ENCODE results near the gene DMGDH.
A peak's percentile ranks its signal among the peaks of the same experiment; 100 is the strongest.

Gene DMGDH

GRCh38 chr5:78972654-78973428 lies 96.6 kb downstream of the DMGDH start:
- ATAC-seq = peak; percentile 88

GRCh38 chr5:78971998-78972397 lies 97.5 kb downstream of the DMGDH start:
- TF ChIP-seq SNAI2 (CRISPR knock-in tag; IDR thresholded peaks at IDR 0.05) (no peak), ZFP30 (CRISPR knock-in tag; IDR thresholded peaks at IDR 0.05) (no peak), POU6F1 (CRISPR knock-in tag; IDR thresholded peaks at IDR 0.05; ENCODE audit: borderline replicate concordance, low read depth) (no peak), ARNTL (CRISPR knock-in tag; IDR thresholded peaks at IDR 0.05; ENCODE audit: borderline replicate concordance, low read depth) (no peak), CSRNP3 (CRISPR knock-in tag; IDR thresholded peaks at IDR 0.05) (no peak), BACH2 (CRISPR knock-in tag; IDR thresholded peaks at IDR 0.05; ENCODE audit: borderline replicate concordance) (no peak), ZNF70 (CRISPR knock-in tag; IDR thresholded peaks at IDR 0.05) (no peak), CSDC2 (CRISPR knock-in tag; IDR thresholded peaks at IDR 0.05) (no peak), ZNF565 (CRISPR knock-in tag; conservative IDR thresholded peaks at IDR 0.05; ENCODE audit: low read depth) (no peak), ISL1 (CRISPR knock-in tag; IDR thresholded peaks at IDR 0.05) (no peak), ZC3H10 (CRISPR knock-in tag; IDR thresholded peaks at IDR 0.05) (no peak), PPARA (CRISPR knock-in tag; IDR thresholded peaks at IDR 0.05; ENCODE audit: borderline replicate concordance) (no peak), GLIS3 (CRISPR knock-in tag; IDR thresholded peaks at IDR 0.05) (no peak)
- peak; percentile 22 for ATAC-seq

More at GRCh38 chr5:78972654-78973428, 96.6 kb downstream of the DMGDH start:
- TF ChIP-seq ARNTL (CRISPR knock-in tag; IDR thresholded peaks at IDR 0.05; ENCODE audit: borderline replicate concordance, low read depth) (no peak), ZNF70 (CRISPR knock-in tag; IDR thresholded peaks at IDR 0.05) (no peak), ISL1 (CRISPR knock-in tag; IDR thresholded peaks at IDR 0.05) (peak; percentile 92), POU6F1 (CRISPR knock-in tag; IDR thresholded peaks at IDR 0.05; ENCODE audit: borderline replicate concordance, low read depth) (no peak), TSHZ2 (CRISPR knock-in tag; IDR thresholded peaks at IDR 0.05) (peak; percentile 96), CREB5 (CRISPR knock-in tag; IDR thresholded peaks at IDR 0.05; ENCODE audit: low read depth) (0 out of 2 replicates have a peak, but pooled peaks have one; percentile 22), ZFP3 (CRISPR knock-in tag; IDR thresholded peaks at IDR 0.05) (peak; percentile 60; the same call in 1 of the 2 replicates), TCF4 (CRISPR knock-in tag; IDR thresholded peaks at IDR 0.05; ENCODE audit: borderline replicate concordance) (peak; percentile 69), ZC3H10 (CRISPR knock-in tag; IDR thresholded peaks at IDR 0.05) (peak; percentile 69; the same call in 1 of the 2 replicates)

GRCh38 chr5:78968781-78969180 lies 100.7 kb downstream of the DMGDH start:
- ATAC-seq = no peak

GRCh38 chr5:78964889-78965288 lies 104.6 kb downstream of the DMGDH start:
- TF ChIP-seq ZNF70 (CRISPR knock-in tag; IDR thresholded peaks at IDR 0.05) (no peak), PPARA (CRISPR knock-in tag; IDR thresholded peaks at IDR 0.05; ENCODE audit: borderline replicate concordance) (no peak), TOX (CRISPR knock-in tag; IDR thresholded peaks at IDR 0.05; ENCODE audit: borderline replicate concordance) (no peak), ZNF8 (CRISPR knock-in tag; IDR thresholded peaks at IDR 0.05) (no peak)
- peak; percentile 93 for ATAC-seq

More at GRCh38 chr5:78968781-78969180, 100.7 kb downstream of the DMGDH start:
- no peak for TF ChIP-seq ARNTL (CRISPR knock-in tag; IDR thresholded peaks at IDR 0.05; ENCODE audit: borderline replicate concordance, low read depth)

Measured in SK-N-SH treated with all-trans-retinoic acid at 6 μM for 48 hours (cell line).